Adrenal gland (tissue), 5 donors: ENCODE data around the gene CYP17A1.

Experiments used
- POLR2A ChIP-seq, 2 donors: fragments of 450-650 bp; IDR thresholded peaks; one replicate each; pipeline ENCODE4 v1.6.1; 2017; ENCODE audit warnings: antibody characterized with exemption in 2 of 2, mild to moderate bottlenecking in 2 of 2, moderate library complexity in 1 of 2
- TF ChIP-seq, protein P1 (sequence below), 6 experiments: fragments of 450-650 bp in 4 of 6; fragments of 200-600 bp in 2 of 6; sonication (generic) in 1 of 6; IDR thresholded peaks; 1 replicate in 5 of 6; 2 replicates in 1 of 6; pipeline versions ENCODE4 v1.5.1 to v1.8.0; 2016 to 2021; ENCODE audit warnings: antibody characterized with exemption in 6 of 6, mild to moderate bottlenecking in 2 of 6, moderate library complexity in 1 of 6
- donor health status: DM: no; HTN: no; CAD: no.

DNA sequence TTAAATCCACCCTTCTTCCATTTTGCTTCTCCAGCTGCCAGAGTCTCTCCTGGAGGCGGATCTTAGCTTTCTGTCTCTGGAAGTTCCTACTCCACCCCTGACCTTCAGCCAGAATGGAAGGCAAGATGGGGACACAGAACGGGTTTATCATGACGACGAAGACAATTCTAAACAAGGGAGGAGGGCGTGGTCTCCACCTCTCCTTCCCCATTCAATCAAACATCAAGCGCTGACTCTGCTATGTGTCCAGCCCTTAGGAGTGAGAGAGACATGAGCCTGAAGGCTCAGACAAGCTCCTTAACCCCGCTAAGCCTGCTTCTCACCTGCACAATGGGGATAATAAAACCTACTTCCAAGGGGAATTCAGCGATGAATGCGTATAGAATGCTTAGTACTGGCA is 3.1 kb downstream of the CYP17A1 start:
- TF ChIP-seq, protein P1, sequence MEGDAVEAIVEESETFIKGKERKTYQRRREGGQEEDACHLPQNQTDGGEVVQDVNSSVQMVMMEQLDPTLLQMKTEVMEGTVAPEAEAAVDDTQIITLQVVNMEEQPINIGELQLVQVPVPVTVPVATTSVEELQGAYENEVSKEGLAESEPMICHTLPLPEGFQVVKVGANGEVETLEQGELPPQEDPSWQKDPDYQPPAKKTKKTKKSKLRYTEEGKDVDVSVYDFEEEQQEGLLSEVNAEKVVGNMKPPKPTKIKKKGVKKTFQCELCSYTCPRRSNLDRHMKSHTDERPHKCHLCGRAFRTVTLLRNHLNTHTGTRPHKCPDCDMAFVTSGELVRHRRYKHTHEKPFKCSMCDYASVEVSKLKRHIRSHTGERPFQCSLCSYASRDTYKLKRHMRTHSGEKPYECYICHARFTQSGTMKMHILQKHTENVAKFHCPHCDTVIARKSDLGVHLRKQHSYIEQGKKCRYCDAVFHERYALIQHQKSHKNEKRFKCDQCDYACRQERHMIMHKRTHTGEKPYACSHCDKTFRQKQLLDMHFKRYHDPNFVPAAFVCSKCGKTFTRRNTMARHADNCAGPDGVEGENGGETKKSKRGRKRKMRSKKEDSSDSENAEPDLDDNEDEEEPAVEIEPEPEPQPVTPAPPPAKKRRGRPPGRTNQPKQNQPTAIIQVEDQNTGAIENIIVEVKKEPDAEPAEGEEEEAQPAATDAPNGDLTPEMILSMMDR (IDR thresholded peaks at IDR 0.05) = peak in 1 of 6 experiments; percentile 3
- TF ChIP-seq POLR2A (IDR thresholded peaks at IDR 0.05) = no peak
